ENCODE data around the gene PHF14.
"Not testable (repeated sequence)": the region's sequence is repeated elsewhere in the genome, so short reads cannot be mapped to it uniquely, and the experiment has no call there.

PHF14 gene

DNA sequence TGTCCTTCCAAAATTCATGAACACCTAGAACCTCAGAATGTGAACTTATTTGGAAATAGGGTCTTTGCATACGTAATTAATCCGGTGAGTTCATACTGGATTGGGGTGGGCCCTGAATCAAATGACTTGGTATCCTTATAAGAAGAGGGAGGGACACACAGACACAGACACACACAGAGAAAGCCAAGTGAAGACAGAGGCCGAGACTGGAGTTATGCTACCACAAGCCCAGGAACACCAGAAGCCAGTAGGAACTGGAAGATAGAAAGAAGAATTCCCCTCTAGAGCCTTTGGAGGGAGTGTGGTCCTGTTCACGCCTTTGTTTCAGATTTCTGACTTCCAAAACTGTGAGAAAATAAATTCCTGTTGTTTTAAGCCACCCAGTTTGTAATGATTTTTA is 17.1 kb upstream of the PHF14 start:
- TF ChIP-seq, protein P1, sequence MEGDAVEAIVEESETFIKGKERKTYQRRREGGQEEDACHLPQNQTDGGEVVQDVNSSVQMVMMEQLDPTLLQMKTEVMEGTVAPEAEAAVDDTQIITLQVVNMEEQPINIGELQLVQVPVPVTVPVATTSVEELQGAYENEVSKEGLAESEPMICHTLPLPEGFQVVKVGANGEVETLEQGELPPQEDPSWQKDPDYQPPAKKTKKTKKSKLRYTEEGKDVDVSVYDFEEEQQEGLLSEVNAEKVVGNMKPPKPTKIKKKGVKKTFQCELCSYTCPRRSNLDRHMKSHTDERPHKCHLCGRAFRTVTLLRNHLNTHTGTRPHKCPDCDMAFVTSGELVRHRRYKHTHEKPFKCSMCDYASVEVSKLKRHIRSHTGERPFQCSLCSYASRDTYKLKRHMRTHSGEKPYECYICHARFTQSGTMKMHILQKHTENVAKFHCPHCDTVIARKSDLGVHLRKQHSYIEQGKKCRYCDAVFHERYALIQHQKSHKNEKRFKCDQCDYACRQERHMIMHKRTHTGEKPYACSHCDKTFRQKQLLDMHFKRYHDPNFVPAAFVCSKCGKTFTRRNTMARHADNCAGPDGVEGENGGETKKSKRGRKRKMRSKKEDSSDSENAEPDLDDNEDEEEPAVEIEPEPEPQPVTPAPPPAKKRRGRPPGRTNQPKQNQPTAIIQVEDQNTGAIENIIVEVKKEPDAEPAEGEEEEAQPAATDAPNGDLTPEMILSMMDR (IDR thresholded peaks at IDR 0.05; ENCODE audit: control extremely low read depth, extremely low read depth, low read depth, missing control alignments): no peak
- CTCF ChIA-PET: no interaction called here
- POLR2A ChIA-PET: no interaction called here
- DNase-seq (ENCODE audit: extremely low spot score): no peak

DNA sequence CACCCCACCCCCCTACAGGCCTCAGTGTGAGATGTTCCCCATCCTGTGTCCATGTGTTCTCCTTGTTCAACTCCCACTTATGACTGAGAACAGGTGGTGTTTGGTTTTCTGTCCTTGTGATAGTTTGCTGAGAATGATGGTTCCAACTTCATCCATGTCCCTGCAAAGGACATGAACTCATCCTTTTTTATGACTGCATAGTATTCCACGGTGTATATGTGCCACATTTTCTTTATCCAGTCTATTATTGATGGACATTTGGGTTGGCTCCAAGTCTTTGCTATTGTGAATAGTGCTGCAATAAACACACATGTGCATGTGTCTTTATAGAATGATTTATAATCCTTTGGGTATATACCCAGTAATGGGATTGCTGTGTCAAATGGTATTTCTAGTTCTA is 13.4 kb upstream of the PHF14 start:
- POLR2A ChIA-PET; DNase-seq (ENCODE audit: extremely low spot score); CTCF ChIA-PET: not testable (repeated sequence)

DNA sequence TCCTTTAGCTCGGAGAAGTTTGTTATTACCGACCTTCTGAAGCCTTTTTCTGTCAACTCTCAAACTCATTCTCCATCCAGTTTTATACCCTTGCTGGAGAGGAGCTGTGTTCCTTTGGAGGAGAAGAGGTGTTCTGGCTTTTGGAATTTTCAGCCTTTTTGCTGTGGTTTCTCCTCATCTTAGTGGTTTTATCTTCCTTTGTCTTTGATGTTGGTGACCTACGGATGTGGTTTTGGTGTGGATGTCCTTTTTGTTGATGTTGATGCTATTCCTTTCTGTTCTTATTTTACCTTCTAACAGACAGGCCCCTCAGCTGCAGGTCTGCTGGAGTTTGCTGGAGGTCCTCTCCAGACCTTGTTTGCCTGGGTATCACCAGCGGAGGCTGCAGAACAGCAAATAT is 8.7 kb upstream of the PHF14 start:
- CTCF ChIA-PET: interaction anchor here (1.3 to 1.4 kb wide), 2 partner anchors 16 to 34 kb away, joined by 3 read pairs; no protein-coding TSS in a partner anchor
- POLR2A ChIA-PET; DNase-seq (ENCODE audit: extremely low spot score): not testable (repeated sequence)

DNA sequence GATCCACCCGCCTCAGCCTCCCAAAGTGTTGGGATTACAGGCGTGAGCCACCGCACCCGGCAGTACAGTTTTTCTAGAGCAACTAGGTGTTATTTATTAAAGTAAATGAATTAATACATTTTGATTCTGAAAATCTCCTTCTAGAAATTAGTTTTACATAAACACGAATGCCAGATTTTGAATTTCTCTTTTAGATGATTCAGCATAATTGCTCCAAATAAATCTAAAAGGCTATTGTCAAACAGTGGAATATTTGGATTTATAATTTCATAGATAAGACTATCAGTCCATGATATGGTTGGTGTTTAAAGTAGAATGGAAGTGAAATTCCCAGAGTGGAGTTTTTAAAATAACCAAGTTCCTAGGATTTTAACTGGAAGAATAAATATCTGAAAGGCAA is 1.5 kb upstream of the PHF14 start:
- CTCF ChIA-PET: no interaction called here
- TF ChIP-seq, protein P1 (IDR thresholded peaks at IDR 0.05; ENCODE audit: control extremely low read depth, extremely low read depth, low read depth, missing control alignments): no peak
- DNase-seq (ENCODE audit: extremely low spot score): no peak
- POLR2A ChIA-PET: no interaction called here

DNA sequence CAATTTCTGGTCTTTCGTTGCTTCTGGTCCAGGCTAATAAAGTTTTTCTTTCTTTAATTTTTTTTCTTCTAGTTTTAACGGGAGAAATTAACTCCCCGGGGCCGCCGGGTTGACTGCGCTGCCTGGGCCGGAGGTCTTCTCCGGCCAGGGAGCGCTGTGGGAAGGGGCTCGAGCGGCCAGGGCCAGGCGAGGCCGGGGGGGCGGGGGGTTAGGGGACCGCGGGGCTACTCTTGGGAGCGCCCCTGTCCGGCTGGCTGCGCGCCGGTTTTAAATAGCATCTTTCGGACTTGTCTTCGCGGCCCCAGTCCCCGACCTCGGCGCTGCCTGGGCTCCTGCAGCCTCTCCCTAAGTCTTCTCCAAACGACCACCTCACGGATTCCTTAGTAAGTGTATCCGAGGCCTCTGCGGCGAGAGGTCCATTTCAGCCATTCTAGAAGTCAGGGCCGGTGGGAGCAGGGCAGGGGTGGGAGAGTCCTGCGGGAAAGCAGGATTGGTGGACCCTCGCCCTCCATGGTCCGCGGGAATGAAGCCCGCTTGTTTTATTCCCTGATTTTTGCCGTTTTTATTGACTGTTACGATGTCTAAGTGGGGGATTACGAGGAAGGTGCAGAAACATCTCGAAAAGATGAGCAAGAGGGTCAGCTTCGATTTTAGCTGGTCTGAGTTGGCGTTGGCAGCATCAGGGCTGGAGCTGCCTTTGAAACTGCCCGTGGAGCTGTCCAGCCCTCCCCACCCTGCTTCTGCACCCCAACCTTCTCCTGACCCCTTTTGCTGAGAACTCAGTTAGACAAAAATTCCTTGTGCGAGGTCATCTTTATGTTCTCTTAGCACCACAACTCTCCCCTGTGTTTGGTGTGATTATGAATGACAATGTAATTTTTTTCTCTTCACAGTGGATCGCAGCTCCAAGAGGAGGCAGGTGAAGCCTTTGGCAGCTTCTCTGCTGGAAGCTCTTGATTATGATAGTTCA is 555 bp downstream of the PHF14 start:
- DNase-seq (ENCODE audit: extremely low spot score): peak; percentile 33

DNA sequence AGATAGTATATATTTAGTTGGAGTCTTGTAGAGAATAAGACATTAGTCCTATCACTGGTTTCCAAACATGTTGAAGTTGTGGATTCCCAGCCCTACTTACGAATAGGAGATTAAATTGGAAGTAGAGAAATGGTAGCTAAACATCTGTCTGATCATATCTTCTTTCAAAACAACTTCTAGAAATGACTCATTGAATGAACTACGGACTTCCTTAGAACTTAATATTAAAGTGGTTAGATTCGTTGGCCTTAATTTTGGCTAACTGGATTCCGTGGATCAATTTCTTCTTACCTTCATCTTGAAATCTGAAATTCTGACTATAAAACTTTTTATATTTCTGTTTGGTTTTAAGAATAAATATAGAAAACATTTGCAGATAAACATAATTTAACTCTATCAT is 3.4 kb downstream of the PHF14 start:
- TF ChIP-seq, protein P1 (IDR thresholded peaks at IDR 0.05; ENCODE audit: control extremely low read depth, extremely low read depth, low read depth, missing control alignments): no peak
- DNase-seq (ENCODE audit: extremely low spot score): no peak
- ChIA-PET POLR2A (no interaction called here), CTCF (interaction anchor here (1.1 kb wide), 1 partner anchor 8 kb away, joined by 3 read pairs; no protein-coding TSS in a partner anchor)

More for the DNA sequence above, 555 bp downstream of the PHF14 start:
- ChIA-PET CTCF (interaction anchor here (0.9 to 1.5 kb wide), 3 partner anchors 11 to 16 kb away, joined by 3 to 5 read pairs (median 3); no protein-coding TSS in a partner anchor), POLR2A (interaction anchor here (2.7 kb wide), 1 partner anchor 34 kb away, joined by 8 read pairs; a partner anchor contains a TSS)
- TF ChIP-seq, protein P1 (IDR thresholded peaks at IDR 0.05; ENCODE audit: control extremely low read depth, extremely low read depth, low read depth, missing control alignments): no peak

DNA sequence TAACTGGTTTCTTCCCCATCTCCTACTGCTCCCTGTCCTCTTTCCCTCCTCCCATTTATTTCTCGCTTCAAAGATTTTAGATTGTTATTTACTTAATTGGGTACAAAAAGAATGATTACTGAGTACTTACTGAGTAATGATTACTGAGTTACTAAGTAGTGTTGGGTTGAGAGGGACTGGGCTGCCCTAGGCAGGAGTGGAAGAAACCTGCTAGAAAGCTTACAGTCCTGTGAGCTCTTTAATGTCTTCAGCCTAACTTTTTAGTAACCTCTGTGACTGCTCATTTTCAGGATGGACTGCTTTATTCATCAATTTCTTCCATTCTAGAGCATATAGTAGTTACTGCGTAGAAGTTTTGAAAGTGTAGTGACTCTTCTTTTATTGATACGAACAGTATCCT is 7.6 kb downstream of the PHF14 start:
- DNase-seq (ENCODE audit: extremely low spot score): no peak
- TF ChIP-seq, protein P1 (IDR thresholded peaks at IDR 0.05; ENCODE audit: control extremely low read depth, extremely low read depth, low read depth, missing control alignments): no peak
- CTCF ChIA-PET: no interaction called here
- POLR2A ChIA-PET: no interaction called here

DNA sequence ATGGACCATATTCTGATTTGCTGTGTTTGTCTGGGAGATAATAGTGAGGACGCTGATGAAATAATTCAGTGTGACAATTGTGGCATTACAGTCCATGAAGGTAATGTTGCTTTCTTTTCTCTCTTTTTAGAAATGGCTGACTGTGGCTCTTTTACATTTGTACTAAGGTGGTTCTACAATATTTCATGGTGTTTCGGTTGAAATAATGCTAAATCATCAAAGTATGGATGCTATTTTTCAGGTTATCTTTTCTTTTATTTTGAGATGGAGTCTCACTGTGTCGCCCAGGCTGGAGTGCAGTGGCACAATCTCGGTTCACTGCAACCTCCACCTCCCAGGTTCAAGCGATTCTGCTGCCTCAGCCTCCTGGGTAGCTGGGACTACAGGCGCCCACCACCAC is 17.1 kb downstream of the PHF14 start:
- POLR2A ChIA-PET; DNase-seq (ENCODE audit: extremely low spot score): not testable (repeated sequence)
- CTCF ChIA-PET: interaction anchor here (1.0 kb wide), 1 partner anchor 16 kb away, joined by 3 read pairs; no protein-coding TSS in a partner anchor

DNA sequence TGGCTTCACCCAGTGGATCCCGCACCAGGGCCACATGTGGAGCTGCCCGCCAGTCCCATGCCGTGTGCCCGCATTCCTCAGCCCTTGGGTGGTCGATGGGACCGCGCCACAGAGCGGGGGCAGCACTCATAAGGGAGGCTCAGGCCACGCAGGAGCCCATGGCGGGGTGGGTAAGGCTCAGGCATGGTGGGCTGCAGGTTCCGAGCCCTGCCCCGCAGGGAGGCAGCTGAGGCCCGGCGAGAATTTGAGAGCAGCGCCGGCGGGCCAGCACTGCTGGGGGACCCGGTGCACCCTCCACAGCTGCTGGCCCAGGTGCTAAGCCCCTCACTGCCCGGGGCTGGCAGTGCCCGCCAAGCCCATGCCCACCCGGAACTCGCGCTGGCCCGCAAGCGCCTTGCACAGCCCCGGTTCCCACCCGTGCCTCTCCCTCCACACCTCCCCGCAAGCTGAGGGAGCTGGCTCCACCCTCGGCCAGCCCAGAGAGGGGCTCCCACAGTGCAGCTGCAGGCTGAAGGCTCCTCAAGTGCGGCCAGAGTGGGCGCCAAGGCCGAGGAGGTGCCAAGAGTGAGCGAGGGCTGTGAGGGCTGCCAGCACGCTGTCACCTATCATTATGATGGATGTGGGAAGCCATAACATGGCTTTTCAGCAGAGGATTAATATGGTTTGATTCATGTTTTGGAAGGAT is 22.0 kb downstream of the PHF14 start:
- POLR2A ChIA-PET; DNase-seq (ENCODE audit: extremely low spot score): not testable (repeated sequence)
- CTCF ChIA-PET: interaction anchor here (2.3 kb wide), 1 partner anchor 11 kb away, joined by 7 read pairs; no protein-coding TSS in a partner anchor

All from GM10248 (cell line).